SK-N-SH (cell line): Measurements from ENCODE around the gene IFITM1.

Source experiments
- CTCF ChIP-seq: fragments of 200-600 bp; sonication (generic); IDR thresholded peaks from 2 replicates; pipeline ENCODE4 v1.6.1; 2017; ENCODE audit warnings: antibody characterized with exemption, mild to moderate bottlenecking, moderate library complexity
- TAF1 ChIP-seq: IDR thresholded peaks from 2 replicates; pipeline ENCODE4 v1.6.1; 2012; ENCODE audit warnings: low read depth, mild to moderate bottlenecking, low read length, moderate library complexity, borderline replicate concordance

DNA sequence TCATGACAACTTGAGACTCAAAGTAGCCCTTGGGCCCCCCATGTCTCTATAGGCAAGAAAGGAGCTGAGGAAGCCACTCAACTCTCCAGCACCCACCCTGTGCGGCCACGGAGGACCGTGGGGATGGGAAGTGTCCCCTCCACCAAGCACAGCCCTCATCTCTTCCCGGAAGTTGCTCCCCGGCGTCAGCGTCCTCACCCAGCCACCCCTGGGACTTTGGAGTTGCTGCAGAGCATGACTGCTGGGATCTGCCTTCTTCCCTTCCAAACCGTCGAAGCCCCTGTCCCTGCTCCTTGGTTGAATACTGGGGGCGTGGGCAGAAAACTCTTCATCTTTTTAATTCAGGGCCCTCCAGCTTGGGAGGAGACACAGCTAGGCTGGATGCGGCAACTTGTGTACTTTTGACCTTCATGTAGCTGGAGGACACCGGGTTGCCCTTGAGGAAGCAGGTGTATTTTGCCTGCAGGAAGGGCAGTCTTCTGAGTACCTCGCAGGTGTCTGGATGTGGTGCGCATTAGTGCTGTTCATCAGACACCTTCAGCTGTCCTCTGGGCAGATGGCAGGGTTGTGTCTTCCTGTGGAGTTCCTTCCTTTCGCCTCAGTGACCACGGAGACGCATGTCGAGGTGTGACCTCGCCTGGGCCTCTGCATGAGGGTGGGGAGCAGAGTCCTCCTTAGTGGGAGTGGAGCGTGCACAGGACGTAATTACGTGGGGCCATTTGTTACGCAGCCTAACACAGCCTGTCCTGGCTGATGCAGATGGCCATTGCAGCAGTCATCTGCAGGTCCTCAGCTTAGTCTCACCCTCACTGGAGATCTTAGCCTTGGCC is 19.0 kb downstream of the IFITM1 start:
- TF ChIP-seq CTCF (no peak), TAF1 (no peak)
